Skin epidermis (tissue), 12 donors: Measurements from ENCODE around the gene PCDHB7.
"Not testable (repeated sequence)": the region's sequence is repeated elsewhere in the genome, so short reads cannot be mapped to it uniquely, and the experiment has no call there.

Source experiments
- H3K27ac ChIP-seq, 21 experiments: fragments of 200-600 bp; sonication (generic) in 11 of 21; one replicate each; pipeline ENCODE4 v1.5.0; 2020; ENCODE audit warnings: mild to moderate bottlenecking in 3 of 21, inconsistent platforms in 2 of 21, moderate library complexity in 2 of 21
- H3K4me3 ChIP-seq, 7 experiments: fragments of 200-600 bp; sonication (generic) in 2 of 7; one replicate each; pipeline ENCODE4 v1.5.0; 2020; ENCODE audit warnings: inconsistent platforms in 2 of 7, mild to moderate bottlenecking in 2 of 7, moderate library complexity in 1 of 7

PCDHB7 gene

DNA sequence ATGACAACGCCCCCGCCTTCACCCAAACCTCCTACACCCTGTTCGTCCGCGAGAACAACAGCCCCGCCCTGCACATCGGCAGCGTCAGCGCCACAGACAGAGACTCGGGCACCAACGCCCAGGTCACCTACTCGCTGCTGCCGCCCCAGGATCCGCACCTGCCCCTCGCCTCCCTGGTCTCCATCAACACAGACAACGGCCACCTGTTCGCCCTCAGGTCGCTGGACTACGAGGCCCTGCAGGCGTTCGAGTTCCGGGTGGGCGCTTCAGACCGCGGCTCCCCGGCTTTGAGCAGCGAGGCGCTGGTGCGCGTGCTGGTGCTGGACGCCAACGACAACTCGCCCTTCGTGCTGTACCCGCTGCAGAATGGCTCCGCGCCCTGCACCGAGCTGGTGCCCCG is 6.9 kb downstream of the PCDHB7 start:
- H3K27ac ChIP-seq, H3K4me3 ChIP-seq: not testable (repeated sequence)

DNA sequence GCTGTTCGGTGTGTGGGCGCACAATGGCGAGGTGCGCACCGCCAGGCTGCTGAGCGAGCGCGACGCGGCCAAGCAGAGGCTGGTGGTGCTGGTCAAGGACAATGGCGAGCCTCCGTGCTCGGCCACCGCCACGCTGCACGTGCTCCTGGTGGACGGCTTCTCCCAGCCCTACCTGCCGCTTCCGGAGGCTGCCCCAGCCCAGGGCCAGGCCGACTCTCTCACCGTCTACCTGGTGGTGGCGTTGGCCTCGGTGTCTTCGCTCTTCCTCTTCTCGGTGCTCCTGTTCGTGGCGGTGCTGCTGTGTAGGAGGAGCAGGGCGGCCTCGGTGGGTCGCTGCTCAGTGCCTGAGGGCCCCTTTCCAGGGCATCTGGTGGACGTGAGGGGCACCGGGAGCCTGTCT is 7.4 kb downstream of the PCDHB7 start:
- not testable (repeated sequence) for H3K4me3 ChIP-seq, H3K27ac ChIP-seq

DNA sequence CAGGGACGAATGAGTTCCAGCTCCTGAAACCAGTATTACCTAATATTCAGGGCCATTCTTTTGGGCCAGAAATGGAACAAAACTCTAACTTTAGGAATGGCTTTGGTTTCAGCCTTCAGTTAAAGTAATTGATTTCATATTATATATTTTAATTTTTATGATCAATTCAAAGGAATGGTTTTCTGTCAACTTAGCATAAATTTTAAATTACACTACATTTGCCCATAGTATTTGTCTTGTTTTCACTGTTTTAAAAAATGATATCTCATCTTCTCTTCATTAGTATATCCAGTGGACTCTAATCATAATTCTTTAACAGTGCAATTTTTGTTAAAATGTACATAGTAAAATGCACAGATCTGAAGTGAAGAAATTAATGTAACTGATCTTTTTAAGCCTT is 7.9 kb downstream of the PCDHB7 start:
- H3K4me3 ChIP-seq, result no peak overlapping the region
- H3K27ac ChIP-seq, result no peak overlapping the region

DNA sequence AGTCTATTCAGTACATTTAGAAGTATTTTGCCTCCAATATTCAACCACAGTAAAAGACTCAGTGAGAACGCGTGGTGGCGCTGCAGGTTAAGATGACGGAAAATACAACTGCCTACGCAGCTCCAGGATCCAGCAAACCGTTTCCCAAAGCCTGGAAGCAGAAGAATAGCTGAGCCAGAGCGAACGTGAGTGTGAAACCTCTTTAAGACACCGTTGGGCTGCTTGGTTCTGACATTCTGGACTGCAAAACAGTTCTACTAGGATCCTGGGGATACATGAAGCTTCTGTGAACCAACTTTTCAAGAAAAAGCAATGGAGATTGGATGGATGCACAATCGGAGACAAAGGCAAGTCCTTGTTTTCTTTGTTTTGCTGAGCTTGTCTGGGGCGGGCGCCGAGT is 9.8 kb downstream of the PCDHB7 start, which contains the start of gene PCDHB16:
PCDHB16 (plus strand) TSS at position 140 of the 400 bp plus-strand sequence; CDS start at position 313, 173 bp downstream.
- peak within 1 kb of the TSS in 2 of 21 experiments; percentile 38 to 53 for H3K27ac ChIP-seq
- H3K4me3 ChIP-seq, result peak within 1 kb of the TSS in 3 of 7 experiments; percentile 1 to 28 (median 10)

DNA sequence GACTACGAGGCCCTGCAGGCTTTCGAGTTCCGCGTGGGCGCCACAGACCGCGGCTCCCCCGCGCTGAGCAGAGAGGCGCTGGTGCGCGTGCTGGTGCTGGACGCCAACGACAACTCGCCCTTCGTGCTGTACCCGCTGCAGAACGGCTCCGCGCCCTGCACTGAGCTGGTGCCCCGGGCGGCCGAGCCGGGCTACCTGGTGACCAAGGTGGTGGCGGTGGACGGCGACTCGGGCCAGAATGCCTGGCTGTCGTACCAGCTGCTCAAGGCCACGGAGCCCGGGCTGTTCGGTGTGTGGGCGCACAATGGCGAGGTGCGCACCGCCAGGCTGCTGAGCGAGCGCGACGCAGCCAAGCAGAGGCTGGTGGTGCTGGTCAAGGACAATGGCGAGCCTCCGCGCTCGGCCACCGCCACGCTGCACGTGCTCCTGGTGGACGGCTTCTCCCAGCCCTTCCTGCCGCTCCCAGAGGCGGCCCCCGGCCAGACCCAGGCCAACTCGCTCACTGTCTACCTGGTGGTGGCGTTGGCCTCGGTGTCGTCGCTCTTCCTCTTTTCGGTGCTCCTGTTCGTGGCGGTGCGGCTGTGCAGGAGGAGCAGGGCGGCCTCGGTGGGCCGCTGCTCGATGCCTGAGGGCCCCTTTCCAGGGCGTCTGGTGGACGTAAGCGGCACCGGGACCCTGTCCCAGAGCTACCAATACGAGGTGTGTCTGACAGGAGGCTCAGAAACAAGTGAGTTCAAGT is 11.8 kb downstream of the PCDHB7 start:
- not testable (repeated sequence) for H3K27ac ChIP-seq, H3K4me3 ChIP-seq

DNA sequence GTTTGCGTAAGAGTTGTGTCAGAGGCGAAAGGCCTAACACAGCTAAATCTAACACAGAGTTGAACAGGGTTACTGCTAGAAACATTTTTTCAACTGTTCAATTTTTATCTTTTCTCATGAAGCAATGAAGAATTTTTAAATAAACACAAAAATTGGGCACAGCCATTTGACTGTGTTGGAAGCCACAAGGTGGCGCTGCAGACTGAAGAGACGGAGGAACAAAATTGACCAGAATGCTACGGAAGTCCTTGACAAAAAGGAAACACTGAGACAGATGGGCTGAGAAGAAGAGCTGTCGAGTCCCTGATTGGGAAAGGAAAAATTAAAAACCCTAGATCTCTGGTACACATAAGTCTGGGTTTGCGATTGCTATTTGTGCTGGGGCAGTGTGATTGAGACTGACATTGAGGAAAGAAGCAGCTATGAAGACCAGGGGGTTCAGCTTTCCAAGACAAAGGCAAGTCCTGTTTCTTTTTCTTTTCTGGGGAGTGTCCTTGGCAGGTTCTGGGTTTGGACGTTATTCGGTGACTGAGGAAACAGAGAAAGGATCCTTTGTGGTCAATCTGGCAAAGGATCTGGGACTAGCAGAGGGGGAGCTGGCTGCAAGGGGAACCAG is 14.6 kb downstream of the PCDHB7 start, which contains the start of gene PCDHB9:
PCDHB9 (plus strand) TSS at position 265 of the 616 bp plus-strand sequence; CDS start at position 423, 158 bp downstream.
- H3K27ac ChIP-seq, result no peak within 1 kb of the TSS
- H3K4me3 ChIP-seq, result no peak within 1 kb of the TSS

DNA sequence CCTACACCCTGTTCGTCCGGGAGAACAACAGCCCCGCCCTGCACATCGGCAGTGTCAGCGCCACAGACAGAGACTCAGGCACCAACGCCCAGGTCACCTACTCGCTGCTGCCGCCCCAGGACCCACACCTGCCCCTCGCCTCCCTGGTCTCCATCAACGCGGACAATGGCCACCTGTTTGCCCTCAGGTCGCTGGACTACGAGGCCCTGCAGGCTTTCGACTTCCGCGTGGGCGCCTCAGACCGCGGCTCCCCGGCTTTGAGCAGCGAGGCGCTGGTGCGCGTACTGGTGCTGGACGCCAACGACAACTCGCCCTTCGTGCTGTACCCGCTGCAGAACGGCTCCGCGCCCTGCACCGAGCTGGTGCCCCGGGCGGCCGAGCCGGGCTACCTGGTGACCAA is 16.2 kb downstream of the PCDHB7 start:
- H3K4me3 ChIP-seq, H3K27ac ChIP-seq: not testable (repeated sequence)

DNA sequence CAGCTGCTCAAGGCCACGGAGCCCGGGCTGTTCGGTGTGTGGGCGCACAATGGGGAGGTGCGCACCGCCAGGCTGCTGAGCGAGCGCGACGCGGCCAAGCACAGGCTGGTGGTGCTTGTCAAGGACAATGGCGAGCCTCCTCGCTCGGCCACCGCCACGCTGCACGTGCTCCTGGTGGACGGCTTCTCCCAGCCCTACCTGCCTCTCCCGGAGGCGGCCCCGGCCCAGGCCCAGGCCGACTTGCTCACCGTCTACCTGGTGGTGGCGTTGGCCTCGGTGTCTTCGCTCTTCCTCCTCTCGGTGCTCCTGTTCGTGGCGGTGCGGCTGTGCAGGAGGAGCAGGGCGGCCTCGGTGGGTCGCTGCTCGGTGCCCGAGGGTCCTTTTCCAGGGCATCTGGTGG is 16.7 kb downstream of the PCDHB7 start:
- H3K27ac ChIP-seq, H3K4me3 ChIP-seq: not testable (repeated sequence)

DNA sequence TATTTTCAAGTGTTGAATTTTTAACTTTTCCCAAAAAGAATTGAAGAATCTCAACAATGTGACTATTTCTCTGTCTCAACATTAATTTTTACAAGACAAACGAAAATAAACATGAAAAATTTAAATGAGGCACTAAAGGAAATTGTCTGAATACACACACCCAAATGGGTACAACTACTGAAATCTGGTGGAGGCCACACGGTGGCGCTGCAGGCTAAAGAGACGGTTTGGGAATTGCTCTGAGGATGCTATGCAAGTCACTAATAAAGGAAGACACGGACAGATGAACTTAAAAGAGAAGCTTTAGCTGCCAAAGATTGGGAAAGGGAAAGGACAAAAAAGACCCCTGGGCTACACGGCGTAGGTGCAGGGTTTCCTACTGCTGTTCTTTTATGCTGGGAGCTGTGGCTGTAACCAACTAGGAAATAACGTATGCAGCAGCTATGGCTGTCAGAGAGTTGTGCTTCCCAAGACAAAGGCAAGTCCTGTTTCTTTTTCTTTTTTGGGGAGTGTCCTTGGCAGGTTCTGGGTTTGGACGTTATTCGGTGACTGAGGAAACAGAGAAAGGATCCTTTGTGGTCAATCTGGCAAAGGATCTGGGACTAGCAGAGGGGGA is 19.8 kb downstream of the PCDHB7 start, which contains the start of gene PCDHB10:
PCDHB10 (plus strand) TSS at position 244 of the 616 bp plus-strand sequence; CDS start at position 444, 200 bp downstream.
- no peak within 1 kb of the TSS for H3K4me3 ChIP-seq
- H3K27ac ChIP-seq, result no peak within 1 kb of the TSS

DNA sequence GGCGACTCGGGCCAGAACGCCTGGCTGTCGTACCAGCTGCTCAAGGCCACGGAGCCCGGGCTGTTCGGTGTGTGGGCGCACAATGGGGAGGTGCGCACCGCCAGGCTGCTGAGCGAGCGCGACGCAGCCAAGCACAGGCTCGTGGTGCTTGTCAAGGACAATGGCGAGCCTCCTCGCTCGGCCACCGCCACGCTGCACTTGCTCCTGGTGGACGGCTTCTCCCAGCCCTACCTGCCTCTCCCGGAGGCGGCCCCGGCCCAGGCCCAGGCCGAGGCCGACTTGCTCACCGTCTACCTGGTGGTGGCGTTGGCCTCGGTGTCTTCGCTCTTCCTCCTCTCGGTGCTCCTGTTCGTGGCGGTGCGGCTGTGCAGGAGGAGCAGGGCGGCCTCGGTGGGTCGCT is 21.9 kb downstream of the PCDHB7 start:
- H3K4me3 ChIP-seq, H3K27ac ChIP-seq: not testable (repeated sequence)

DNA sequence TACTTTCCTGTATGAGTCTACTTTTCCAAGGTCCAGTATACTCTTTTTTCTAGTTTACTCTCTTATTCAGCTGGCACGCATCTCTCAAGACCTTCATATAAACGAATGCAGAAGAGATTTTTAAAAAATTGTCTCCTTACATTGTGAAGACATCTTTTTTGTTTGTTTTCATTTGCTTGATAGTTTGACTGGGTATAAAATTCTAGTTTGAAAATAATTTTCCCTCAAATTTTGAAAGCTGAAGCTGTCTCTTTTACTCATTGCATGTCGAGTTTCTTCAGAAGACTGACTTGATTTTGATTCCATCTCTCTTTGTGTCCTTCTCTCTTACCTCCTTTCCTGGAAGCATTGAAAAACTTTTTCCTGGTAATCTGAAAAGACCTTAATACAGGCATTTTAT is 23.9 kb downstream of the PCDHB7 start:
- no peak overlapping the region for H3K4me3 ChIP-seq
- no peak overlapping the region for H3K27ac ChIP-seq

DNA sequence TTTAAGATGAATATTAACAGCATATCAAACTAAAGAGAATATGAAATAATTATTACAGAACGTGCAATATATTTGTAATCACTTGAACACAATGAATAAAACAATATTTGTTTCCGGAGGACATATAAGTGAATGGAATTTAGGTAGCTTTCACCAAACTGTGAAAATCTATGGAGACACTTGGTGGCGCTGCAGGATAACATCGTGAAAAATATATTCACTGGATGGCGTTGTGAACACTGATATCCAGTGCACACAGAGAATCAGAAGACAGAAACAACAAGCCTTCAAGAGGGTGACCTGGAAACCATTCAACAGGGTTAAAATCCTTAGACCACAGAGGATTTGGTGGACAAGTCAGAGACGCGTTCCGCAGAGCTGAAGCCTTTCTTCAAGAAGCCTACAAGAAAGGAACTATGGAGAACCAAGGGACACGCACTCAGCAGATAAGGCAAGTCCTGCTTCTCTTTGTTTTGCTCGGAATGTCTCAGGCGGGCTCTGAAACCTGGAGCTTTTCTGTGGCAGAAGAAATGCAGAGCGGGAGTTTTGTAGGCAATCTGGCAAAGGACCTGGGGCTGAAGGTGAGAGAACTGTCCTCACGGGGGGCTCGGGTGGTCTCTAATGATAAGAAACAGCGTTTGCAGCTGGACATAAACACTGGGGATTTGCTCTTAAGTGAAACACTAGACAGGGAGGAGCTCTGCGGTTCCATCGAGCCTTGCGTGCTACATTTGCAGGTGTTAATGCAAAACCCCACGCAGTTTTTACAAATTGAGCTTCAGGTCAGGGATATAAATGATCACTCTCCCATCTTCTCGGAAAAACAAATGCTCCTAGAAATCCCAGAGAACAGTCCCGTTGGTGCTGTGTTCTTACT is 27.2 kb downstream of the PCDHB7 start, which contains the start of gene PCDHB11:
PCDHB11 (plus strand) TSS at position 269 of the 877 bp plus-strand sequence; CDS start at position 417, 148 bp downstream.
- Histone ChIP-seq H3K27ac (peak within 1 kb of the TSS in 1 of 21 experiments; percentile 9), H3K4me3 (peak within 1 kb of the TSS in 3 of 7 experiments; percentile 3 to 19 (median 15))

DNA sequence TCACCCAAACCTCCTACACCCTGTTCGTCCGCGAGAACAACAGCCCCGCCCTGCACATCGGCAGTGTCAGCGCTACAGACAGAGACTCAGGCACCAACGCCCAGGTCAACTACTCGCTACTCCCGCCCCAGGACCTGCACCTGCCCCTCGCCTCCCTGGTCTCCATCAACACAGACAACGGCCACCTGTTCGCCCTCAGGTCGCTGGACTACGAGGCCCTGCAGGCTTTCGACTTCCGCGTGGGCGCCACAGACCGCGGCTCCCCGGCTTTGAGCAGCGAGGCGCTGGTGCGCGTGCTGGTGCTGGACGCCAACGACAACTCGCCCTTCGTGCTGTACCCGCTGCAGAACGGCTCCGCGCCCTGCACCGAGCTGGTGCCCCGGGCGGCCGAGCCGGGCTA is 28.7 kb downstream of the PCDHB7 start:
- not testable (repeated sequence) for H3K27ac ChIP-seq, H3K4me3 ChIP-seq

DNA sequence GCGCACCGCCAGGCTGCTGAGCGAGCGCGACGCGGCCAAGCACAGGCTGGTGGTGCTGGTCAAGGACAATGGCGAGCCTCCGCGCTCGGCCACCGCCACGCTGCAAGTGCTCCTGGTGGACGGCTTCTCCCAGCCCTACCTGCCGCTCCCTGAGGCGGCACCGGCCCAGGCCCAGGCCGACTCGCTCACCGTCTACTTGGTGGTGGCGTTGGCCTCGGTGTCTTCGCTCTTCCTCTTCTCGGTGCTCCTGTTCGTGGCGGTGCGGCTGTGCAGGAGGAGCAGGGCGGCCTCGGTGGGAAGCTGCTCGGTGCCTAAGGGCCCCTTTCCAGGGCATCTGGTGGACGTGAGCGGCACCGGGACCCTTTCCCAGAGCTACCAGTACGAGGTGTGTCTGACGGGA is 29.2 kb downstream of the PCDHB7 start:
- H3K4me3 ChIP-seq, H3K27ac ChIP-seq: not testable (repeated sequence)

DNA sequence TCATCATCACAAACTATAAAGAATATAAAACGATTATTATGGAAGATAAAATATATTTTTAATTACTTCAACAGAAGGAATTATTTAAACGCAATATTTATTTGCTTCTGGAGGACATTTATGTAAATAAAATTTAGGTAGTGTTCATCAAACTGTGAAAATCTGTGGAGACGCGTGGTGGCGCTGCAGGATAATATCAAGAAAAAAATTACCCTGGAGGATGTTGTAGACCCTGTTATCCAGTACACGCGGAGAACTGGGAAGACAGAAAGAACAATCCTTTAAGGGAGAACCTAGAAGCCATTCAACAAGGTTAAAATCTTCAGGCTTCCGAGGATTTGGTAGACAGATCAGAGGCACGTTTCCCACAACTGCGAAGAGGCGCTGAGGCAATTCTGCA is 36.0 kb downstream of the PCDHB7 start, which contains the start of gene PCDHB12:
PCDHB12 (plus strand) TSS at position 242 of the 400 bp plus-strand sequence. CDS start 189 bp downstream, outside the sequence.
- no peak within 1 kb of the TSS for H3K27ac ChIP-seq
- H3K4me3 ChIP-seq, result no peak within 1 kb of the TSS

DNA sequence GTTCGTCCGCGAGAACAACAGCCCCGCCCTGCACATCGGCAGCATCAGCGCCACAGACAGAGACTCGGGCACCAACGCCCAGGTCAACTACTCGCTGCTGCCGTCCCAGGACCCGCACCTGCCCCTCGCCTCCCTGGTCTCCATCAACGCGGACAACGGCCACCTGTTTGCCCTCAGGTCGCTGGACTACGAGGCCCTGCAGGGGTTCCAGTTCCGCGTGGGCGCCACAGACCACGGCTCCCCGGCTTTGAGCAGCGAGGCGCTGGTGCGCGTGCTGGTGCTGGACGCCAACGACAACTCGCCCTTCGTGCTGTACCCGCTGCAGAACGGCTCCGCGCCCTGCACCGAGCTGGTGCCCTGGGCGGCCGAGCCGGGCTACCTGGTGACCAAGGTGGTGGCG is 37.8 kb downstream of the PCDHB7 start:
- not testable (repeated sequence) for H3K27ac ChIP-seq, H3K4me3 ChIP-seq

DNA sequence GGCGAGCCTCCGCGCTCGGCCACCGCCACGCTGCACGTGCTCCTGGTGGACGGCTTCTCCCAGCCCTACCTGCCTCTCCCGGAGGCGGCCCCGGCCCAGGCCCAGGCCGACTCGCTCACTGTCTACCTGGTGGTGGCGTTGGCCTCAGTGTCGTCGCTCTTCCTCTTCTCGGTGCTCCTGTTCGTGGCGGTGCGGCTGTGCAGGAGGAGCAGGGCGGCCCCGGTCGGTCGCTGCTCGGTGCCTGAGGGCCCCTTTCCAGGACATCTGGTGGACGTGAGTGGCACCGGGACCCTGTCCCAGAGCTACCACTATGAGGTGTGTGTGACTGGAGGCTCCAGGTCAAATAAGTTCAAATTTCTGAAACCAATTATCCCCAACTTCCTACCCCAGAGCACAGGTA is 38.4 kb downstream of the PCDHB7 start:
- H3K27ac ChIP-seq, H3K4me3 ChIP-seq: not testable (repeated sequence)

DNA sequence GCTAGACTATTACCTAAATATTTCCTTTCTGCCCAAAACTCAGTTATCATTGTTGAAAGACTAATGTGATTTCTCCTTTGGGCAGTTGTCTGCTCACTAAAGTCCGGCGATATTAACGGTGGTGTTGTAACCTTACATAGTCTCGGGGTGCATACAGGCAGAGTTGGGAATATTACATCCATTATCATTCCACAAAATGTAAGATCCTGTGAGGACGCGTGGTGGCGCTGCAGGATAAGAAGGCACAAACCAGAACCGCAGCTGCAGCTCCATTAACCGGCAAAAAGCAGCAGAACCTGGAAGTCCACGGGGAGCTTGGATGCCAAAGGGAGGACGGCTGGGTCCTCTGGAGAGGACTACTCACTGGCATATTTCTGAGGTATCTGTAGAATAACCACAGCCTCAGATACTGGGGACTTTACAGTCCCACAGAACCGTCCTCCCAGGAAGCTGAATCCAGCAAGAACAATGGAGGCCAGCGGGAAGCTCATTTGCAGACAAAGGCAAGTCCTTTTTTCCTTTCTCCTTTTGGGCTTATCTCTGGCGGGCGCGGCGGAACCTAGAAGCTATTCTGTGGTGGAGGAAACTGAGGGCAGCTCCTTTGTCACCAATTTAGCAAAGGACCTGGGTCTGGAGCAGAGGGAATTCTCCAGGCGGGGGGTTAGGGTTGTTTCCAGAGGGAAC is 41.4 kb downstream of the PCDHB7 start, which contains the start of gene PCDHB13:
PCDHB13 (plus strand) TSS at position 264 of the 684 bp plus-strand sequence; CDS start at position 469, 205 bp downstream.
- peak within 1 kb of the TSS in 1 of 7 experiments; percentile 22 for H3K4me3 ChIP-seq
- H3K27ac ChIP-seq, result not testable (repeated sequence)

DNA sequence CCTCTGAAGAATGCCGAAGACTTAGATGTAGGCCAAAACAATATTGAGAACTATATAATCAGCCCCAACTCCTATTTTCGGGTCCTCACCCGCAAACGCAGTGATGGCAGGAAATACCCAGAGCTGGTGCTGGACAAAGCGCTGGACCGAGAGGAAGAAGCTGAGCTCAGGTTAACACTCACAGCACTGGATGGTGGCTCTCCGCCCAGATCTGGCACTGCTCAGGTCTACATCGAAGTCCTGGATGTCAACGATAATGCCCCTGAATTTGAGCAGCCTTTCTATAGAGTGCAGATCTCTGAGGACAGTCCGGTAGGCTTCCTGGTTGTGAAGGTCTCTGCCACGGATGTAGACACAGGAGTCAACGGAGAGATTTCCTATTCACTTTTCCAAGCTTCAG is 42.1 kb downstream of the PCDHB7 start:
- not testable (repeated sequence) for H3K27ac ChIP-seq

More for the DNA sequence above, 42.1 kb downstream of the PCDHB7 start:
- H3K4me3 ChIP-seq, result not testable (repeated sequence)
